GM12892 (cell line): Measurements from ENCODE around the gene OR10A3.

Source experiments
- POLR2A ChIP-seq: IDR thresholded peaks from 2 replicates; pipeline ENCODE4 v1.6.1; 2011; ENCODE audit warnings: low read depth, low read length, control low read depth
- POLR2AphosphoS5 ChIP-seq: IDR thresholded peaks from 2 replicates; pipeline ENCODE4 v1.6.1; 2011; ENCODE audit warnings: low read depth, low read length, control low read depth

GRCh38 chr11:7955191-7955590, 13.7 kb upstream of the OR10A3 start:
- no peak for TF ChIP-seq POLR2A
- TF ChIP-seq POLR2AphosphoS5: no peak
